Effector memory CD4-positive, alpha-beta T cell (primary cell): Measurements from ENCODE around the gene AZGP1.

Experiments used
- DNase-seq, 3 donors: peaks; one replicate each; pipeline ENCODE4 v3.0.0-alpha.2; 2020
- H3K27ac ChIP-seq: 2 replicates; pipeline ENCODE4 v1.7.0; 2013; ENCODE audit warnings: mild to moderate bottlenecking, low read length, moderate library complexity; ENCODE audit not compliant: insufficient read depth, poor library complexity, severe bottlenecking
- H3K27me3 ChIP-seq: replicated peaks from 2 replicates; pipeline ENCODE4 v1.7.0; 2013; ENCODE audit warnings: mild to moderate bottlenecking, low read length; ENCODE audit not compliant: insufficient read depth, control insufficient read depth, poor library complexity, severe bottlenecking
- H3K36me3 ChIP-seq: 2 replicates; pipeline ENCODE4 v1.7.0; 2013; ENCODE audit warnings: mild to moderate bottlenecking, low read length, moderate library complexity; ENCODE audit not compliant: control insufficient read depth, insufficient read depth
- H3K4me1 ChIP-seq: 2 replicates; pipeline ENCODE4 v1.7.0; 2013; ENCODE audit warnings: low read length, mild to moderate bottlenecking; ENCODE audit not compliant: control insufficient read depth, insufficient read depth, poor library complexity, severe bottlenecking
- H3K4me3 ChIP-seq: 2 replicates; pipeline ENCODE4 v1.7.0; 2013; ENCODE audit warnings: low read length, low read depth, mild to moderate bottlenecking; ENCODE audit not compliant: insufficient read depth, poor library complexity, severe bottlenecking
- H3K9me3 ChIP-seq: 2 replicates; pipeline ENCODE4 v1.7.0; 2013; ENCODE audit warnings: mild to moderate bottlenecking, low read length, moderate library complexity; ENCODE audit not compliant: control insufficient read depth

AZGP1 gene

GRCh38 chr7:99918959-99919813 is 56.6 kb downstream of the AZGP1 start, which contains the start of gene TRIM4:
TRIM4 (minus strand) TSS chr7:99919530; CDS start chr7:99919401, 129 bp downstream.
- Histone ChIP-seq H3K9me3 (no peaks in the 10 kb centered on the region), H3K4me1 (peaks cover 18% of the 10 kb centered on the region), H3K27me3 (no peaks in the 10 kb centered on the region), H3K4me3 (peak within 1 kb of the TSS; percentile 82), H3K36me3 (peaks cover 10% of the 10 kb centered on the region), H3K27ac (peak within 1 kb of the TSS; percentile 91)
- DNase-seq, result peak; percentile 80 to 82 (median 81)
